Ramos (cell line): ENCODE data around the gene METTL23.
"Not testable (repeated sequence)": the region's sequence is repeated elsewhere in the genome, so short reads cannot be mapped to it uniquely, and the experiment has no call there.

Source experiments
- in situ Hi-C: fragments of 300-500 bp; cut with MboI; formaldehyde crosslinking; loops from one replicate; pipeline ENCODE4 v1.14.3; 2022; ENCODE audit warnings: low sequenced_read_pairs; ENCODE audit not compliant: unreplicated experiment

The METTL23 gene

DNA sequence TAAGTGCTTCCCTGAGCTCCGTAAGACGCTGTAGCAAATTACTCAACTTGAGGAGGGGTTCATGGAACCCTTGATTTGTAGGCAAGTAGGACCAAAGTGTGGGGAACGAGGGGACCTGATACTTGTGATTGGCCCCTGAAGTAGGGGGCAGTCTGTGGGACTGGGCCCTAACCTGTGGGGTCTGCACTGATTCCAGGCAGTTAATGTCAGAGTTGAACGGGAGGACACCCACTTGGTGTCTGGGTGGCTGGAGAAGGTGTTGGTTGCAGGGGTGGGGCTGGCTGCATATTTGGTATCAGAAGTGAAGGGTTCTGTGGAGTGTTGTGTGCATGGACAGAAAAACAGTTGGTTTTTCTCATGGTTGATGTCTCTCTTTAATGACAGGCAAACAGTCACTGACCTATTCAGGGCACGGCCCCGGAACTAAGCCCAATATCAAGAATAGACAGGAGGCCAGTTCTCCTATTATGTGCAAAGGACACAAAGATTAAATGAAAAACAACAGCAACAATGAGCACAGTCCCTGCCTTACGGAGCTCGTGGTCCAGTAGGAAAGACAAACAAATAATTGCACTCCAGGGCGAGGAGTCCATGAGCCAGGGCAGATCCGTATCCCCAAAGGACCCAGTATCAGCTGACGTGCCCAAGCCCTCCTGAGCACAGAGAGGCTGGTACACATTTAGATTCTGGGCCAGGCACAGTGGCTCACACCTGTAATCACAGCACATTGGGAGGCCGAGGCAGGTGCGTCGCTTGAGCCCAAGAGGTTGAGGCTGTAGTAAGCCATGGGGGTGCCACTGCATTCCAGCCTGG lies 35.1 kb upstream of the METTL23 start:
- in situ Hi-C loops: no loop called here

DNA sequence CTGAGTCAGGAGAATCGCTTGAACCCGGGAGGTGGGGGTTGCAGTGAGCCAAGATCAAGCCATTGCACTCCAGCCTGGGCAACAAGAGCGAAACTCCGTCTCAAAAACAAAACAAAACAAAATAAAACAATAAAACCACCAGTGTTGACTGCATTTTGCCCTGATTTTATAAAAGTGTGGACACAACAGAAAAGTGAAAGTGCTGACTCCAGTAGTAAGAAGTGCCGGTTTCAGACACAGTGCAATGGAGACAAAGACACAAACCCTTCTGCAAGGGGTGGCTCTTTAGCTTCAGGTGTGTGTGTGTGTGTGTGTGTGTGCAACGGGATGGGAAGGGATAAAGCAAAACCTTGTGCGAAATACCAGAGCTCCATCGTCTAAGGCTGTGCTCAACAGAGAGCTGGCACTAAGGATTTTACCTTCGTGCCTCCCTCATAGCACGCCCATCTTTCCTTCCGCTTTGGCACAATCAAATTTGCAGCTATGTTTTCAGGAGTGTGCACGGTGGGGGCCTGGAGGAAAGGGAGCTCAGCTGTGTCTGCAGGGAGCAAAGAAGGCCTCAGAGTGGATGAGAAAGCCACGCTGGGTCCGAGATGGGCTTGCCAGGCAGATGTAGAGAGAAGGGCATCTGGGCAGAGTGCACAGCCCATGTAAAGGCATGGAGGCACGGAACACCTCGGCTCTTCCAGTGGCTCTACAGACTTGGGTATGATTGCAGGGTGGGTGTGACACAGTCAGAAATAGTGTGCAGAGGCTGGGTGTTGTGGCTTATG lies 31.4 kb upstream of the METTL23 start:
- in situ Hi-C loops: no loop called here

DNA sequence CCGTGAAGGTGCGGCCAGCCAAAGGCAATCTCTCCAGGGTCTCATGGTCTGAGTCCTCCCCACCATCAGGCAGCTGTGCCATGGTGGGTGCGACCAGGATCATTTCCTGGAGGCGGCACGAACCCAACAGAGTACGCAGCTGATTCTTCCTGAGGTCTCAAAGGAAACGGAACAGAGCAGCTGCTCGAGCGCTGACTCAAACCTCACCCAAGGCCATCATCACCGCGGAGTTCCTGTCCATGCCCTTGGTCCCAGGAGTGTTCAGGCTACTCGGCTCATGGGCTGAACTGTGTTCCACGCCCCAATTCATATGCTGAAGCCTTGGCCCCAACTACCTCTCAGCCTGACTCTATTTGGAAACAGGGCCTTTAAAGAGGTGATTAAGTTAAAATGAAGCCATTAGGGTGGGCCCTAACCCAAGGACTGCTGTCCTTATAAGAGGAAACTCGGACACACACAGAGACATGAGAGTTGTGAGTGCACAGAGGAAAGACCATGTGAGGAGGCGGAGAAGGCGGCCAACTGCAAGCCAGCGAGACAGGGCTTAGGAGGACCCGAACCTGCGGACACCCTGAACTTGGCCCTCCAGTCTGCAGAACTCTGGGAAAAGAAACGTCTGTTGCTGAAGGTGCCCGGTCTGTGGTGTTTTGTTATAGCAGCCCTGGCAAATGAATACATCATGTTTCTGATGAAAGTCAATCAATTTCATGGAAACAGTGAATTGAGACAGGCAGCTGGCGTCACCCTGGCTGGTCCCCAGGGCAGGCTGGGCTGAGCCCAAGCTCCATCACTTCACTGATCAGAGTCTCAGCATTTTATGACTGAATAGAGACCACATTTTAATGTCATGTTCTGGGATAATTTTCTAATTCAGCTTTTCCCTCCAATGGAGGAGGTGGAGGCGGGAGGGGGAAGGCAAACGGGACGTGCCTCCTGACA lies 29.6 kb upstream of the METTL23 start:
- in situ Hi-C loops: no loop called here

DNA sequence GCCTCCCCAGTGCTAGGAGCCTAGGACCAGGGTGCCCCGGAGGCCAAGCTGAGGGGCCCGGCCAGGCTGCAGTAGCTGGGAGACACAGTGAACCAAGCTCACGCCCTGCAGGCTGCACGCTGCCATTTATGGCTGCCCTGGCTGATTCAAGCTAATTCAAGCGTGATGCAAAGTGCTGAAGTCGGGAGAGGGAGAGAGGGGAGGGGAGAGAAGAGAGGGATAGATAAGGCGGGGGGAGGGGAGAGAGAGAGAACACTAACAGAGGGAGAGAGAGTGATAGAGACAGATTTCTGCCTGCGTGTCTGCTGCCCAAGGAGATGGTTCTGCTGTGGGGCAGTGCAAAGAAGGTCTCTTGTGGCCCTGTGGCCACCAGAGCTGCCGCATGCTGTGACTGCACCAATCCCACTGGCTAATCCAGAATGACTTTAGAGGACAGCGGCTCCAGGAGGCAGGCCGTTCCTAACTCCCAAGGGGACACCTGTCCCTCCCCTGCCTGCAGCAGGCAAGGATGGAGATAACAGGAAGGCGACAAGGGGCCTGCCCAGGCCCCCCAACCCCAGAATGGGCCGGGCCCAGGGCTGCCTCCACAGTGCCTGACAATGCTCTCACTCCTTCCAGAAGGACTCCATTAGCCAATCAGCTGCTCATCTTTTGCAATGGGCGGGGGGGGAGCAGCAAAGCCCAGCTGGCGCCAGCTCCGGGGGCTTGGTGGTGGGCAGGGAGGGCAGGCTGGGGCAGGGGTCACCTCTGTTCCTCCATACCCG lies 28.8 kb upstream of the METTL23 start:
- in situ Hi-C loops: no loop called here

DNA sequence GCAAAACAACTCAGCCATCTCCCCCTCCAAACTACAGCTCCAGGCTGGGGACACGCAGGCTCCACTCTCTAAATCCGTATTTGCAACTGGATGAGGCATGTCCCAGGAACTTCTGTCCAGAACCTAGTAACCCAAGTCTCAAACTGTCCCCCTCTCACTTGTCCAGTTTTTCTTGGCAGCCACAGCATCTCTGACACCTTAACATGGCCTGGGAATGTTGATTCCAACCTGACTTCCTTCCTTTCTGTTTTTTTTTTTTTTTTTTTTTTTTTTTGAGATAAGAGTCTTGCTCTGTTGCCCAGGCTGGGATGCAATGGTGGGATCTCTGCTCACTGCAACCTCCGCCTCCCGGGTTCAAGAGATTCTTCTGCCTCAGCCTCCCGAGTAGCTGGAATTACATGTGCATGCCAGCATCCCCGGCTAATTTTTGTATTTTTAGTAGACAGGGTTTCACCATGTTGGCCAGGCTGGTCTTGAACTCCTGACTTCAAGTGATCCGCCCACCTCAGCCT lies 28.1 kb upstream of the METTL23 start:
- in situ Hi-C loops: not testable (repeated sequence)

DNA sequence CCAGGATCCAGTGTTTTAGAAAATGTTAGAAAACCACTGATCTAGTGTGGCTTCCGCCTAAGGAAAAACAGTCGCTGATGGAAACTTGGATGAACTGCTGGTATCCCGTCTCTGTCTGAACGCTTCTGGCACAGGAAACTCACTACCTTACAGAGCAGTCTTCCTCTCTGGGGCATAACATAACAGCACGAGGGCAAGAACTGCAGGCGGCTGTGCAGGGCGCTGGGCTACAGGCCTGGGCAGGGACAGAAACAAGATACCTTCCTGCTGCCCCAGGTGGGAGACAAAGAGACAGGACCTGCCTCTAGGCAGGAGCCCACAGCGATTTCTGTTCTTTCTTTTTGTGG lies 26.4 kb upstream of the METTL23 start:
- in situ Hi-C loops: no loop called here

DNA sequence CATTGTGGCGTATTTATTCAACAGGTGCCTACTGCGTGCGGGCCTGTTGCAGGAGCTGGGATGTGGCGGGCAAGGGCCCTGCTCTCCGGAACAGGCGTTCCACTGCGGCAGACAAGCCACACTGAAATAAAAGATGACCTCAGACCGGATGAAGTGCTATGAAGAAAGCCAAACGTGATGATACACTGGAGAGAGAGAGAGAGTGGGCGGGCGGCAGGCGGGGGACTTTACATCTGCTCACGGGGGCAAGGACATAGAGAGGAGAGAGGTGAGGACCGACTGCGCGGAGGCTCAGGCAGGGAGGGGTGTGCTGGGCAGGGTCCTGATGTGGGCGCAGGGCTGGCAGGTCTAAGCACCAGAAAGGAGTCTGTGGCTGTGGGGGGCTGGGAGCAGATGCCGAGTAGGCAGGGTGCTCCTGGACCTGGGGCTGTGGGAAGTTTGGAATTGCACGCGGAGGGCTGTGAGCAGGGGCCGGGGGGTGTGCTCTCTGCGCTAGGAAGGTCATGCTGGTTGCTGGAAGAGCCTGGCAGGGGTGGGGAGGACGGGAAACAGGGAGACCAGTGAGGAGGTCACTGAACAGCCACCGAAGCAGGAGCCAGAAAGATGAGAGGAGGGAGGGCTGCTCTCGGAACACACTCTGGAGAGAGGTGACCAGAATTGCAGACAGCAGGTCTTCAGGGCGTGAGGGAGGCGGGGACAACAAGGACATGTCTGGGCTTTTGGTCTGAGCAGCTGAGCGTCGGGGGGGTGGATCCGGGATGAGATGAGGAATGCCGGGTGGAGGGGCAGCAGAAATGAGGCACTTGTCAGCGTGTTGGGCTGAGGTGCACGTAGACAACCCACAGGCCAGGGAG lies 25.8 kb upstream of the METTL23 start:
- in situ Hi-C loops: no loop called here

DNA sequence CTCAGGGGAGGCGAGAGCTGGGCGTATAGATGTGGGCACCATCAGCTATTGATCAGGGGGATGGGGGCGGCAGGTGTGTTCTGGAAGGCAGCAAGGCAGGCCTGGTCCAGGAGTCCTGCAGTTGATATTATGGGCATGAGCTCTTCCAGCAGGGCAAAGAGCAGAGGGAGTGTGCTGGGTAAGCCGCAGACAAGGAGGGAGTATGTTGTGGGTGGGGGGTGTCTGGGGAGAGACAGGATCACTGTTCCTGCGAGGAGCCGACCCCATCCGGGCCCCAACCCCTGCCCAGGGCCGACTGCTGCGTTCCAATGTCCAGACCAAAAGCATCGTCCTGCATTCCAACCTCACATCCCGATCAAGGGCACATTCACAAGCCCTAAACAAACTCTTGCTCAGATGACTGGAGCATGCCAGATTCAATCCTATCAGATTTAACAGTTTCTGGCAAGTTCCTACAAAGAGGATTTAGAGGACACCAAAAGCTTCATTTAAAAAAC lies 25.1 kb upstream of the METTL23 start:
- in situ Hi-C loops: no loop called here

DNA sequence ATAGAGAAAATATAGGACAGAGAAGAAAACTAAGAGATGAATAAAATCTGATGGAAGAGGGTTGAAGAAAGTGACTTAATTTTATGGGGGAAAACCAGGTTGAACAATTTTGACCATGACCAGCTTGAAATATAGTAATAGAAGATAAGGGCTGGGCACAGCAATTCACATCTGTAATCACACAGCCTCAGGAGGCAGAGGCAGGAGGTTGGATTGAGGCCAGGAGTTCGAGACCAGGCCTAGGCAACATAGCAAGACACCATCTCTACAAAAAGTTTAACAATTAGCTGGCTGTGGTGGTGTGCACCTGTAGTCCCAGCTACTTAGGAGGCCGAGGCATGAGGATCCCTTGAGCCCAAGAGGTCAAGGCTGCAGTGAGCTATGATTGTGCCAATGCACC lies 24.6 kb upstream of the METTL23 start:
- in situ Hi-C loops: no loop called here

DNA sequence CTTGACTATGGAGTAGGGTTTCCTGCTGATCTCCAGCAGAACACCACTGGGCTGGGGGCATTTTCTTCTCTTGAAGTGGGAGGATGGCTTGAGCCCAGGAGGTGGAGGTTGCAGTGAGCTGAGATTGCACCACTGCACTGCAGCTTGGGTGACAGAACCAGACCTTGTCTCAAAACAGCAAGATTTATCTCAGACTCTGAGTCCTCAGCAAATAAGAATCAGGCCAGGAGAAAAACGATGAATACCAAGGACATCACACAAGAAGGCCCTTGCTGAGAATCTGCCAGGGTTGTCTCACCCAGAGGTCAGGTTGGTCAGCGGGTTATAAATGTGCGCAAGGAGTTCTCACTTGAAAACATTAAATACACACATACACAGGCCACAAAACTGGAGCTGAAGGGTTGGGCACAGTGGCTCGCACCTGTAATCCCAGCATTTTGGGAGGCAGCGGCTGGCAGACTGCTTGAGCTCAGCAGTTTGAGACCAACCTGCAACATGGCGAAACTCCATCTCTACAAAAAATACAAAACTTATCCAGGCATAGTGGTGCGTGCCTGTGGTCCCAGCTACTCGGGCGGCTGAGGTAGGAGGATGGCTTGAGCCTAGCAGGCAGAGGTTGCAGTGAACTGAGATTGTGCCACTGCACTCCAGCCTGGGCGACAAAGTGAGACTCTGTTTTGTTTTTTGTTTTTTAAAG lies 23.6 kb upstream of the METTL23 start:
- in situ Hi-C loops: no loop called here

DNA sequence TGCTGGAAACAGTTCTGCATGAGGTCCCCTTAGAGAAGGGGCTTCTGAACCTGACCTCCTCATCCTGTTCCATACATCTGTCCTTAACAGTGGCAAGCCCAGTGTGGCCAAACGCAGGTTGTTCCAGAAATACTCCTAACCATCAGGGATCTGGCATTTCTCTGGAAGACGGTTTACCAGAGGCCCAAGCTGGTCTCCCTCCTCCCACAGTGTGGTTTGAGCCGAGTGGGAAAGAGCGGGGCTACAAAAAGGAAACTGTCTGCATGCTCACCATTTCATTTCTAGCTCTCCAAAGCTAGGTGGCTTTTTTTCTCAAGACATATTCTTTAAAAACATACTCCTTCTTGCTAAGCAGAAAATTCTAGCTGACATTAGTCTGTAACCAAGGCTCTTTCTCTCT lies 21.8 kb upstream of the METTL23 start:
- in situ Hi-C loops: no loop called here

DNA sequence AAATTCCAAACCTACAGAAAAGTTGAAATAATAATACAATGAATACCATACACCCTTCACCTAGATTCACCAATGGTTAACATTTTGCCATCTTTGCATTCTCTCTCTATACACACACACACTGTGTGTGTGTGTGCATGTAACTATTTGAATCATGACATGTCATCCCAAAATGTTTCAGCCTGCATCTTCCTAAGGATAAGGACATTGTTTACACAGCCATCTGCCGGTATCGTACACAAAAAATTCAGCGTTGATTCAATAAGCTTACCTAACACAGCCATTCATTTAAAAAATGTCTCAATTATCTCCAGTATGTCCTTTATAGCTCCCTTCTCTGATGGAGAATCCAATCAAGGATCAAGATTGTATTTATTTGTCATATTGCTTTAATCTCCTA lies 19.8 kb upstream of the METTL23 start:
- in situ Hi-C loops: no loop called here

DNA sequence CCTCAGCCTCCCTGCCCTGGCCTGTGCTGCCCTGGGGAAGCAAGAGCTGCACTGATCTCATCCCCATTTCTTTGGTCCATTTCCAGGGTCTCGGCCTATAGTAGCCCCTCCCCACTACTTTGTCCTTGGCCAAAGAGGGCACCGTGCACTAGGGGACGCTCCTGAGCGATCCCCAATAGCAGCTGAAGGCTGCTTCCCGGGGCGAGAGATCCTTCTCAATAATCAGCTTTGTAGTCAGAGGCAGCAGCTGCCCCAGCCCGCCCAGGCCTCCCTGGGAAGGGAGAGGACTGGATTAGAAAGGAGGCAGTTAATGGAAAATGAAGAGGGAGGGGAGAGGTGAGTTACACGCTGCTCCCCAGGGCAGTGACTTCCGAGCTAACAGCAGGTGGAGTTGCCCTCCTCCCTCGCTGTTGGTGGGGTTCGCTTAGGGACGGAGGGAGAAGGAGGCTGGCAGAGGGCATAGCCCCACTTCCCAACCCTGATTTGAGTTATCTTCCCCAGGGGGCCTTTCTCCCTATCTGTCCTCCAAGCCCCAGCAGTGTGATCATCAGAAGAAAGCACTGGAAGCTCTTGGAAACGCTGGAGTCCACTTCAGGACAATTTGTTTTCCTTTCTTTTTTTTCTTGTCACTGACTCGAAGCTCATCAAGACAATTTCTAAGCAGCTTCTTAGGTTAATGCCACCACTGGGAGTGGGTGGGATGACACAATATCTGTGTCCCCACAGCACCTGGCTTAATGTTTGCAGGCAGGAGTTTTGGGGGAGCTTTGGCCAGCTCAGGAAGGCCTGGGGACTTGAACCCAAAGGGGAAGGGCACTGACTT lies 18.4 kb upstream of the METTL23 start:
- in situ Hi-C loops: no loop called here

DNA sequence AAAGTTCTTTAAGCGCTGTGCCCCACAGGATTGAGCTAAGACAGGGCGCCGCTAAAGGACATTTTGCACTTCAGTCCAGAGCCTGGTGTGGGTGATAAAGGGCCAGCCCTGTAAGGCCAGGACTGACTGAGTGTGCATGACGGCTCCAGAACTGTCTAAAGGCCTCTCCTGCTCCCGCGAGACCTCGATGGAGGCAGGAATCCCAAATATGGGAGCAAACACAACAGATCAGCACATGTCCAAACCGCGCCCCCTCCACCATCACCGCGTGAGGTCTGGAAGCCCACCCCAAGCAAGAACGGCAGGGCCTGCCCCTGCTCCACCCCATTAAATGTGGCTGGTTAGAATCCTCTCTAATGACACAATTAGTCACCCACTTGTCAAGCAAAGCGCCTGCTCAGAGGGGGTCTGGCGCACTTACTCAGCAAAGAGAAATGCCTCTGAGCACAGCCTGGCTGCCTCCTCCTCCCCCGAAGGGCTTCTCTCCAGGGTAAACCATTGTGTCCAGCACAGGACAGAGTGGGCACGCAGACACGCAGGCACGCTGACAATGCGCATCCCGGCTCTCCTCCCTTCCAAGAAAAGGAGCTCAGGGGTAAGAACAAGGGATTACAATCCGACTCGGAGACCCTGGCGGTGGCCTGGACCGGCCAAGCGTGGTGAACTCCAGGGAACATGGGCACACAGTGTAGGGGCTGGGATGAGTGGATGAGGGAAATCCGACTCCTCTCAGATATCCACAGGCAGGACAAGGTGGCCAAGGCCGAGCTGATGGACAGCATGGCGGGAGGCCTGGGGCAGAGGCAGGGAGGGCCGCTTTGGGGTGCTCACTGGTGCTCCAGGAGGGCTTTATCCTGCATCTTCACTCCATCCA lies 17.3 kb upstream of the METTL23 start:
- in situ Hi-C loops: no loop called here

DNA sequence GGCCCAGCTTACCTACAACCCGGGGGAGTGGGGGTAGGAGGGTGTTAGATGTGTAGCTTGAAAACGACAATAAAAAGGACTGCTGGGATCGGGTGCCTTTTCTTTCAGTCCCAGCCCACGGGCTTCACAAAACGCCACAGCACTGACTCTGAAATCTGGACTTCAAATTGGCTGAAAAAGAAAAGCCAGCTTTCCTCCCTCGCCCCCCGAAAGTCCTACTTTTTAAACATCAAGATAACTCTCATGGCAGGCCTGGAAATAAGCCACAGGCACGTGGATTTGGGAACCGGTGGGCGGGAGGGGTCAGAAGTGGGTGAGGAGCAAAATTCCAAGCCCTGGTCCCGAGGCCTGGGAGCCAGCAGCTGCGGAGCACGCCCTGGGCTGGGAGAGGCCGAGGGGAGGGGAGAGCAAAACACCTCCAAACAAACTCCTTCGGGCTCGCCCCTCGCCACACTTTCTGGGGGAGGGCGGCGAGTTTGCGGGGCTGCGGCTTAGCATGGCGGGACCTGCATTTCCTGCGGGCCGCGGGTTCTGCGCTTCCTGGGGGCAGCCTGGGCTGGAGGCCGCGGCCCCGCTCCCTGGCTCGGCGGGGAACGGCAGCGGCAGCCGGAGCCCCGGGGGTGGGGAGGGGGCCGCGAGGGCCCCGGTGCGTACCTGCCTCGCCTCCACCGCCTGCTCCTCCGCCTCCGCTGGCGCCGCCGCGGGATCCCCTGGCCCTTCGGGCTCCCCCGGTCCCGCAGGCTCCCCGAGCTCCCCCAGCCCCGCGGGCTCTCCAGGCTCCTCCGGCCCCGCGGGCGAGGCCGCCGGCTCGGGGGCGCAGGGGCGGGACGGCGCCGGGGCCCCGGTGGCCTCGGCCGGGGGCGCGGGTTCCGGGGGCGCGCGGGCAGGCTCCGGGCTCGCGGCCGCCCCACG lies 16.4 kb upstream of the METTL23 start:
- in situ Hi-C loops: not testable (repeated sequence)
